HepG2 (cell line): ENCODE measurements around the gene PIMREG. TPM values are rescaled to one million over a fixed set of nuclear protein-coding genes. Genes with fewer than 3 reads are reported as not detected.

Experiments used
- ATAC-seq: fragments of 200-7000 bp; cut with Tn5 transposase; 3 replicates; pipeline ENCODE4 v1.9.1; 2020; ENCODE audit warnings: mild to moderate bottlenecking, moderate library complexity
- BruUV-seq: library from RNA; stranded (reverse); fragments of 400-500 nt; replicated peaks from 2 replicates; lab custom pipeline; 2021; lab: Mats Ljungman, UMichigan
- CTCF ChIA-PET: fragments of 300-600 bp; formaldehyde crosslinking; extraction: SDS; loops from one replicate; lab custom pipeline; 2021; ENCODE audit warnings: low total read pairs, inconsistent platforms, low intra/inter-chr PET ratio; lab: Yijun Ruan, JAX
- POLR2A ChIA-PET: fragments of 350-600 bp; sonication (Branson Sonifier 250); formaldehyde crosslinking; loops from one replicate; lab custom pipeline; 2020; ENCODE audit warnings: antibody characterized with exemption, inconsistent platforms; lab: Yijun Ruan, JAX
- DNase-seq: peaks from one replicate; pipeline ENCODE4 v3.0.0-alpha.2; 2015; ENCODE audit warnings: low spot score
- FAIRE-seq: peaks from 3 replicates; lab custom pipeline; 2011; peaks lifted over from hg19 to GRCh38; lab: Jason Lieb, UNC
- H2AFZ ChIP-seq: one replicate; pipeline ENCODE4 v1.6.1; 2011; ENCODE audit warnings: low read length, inconsistent platforms
- H3K27ac ChIP-seq: fragments of 300-600 bp; 3 replicates; pipeline ENCODE4 v1.8.0; 2011; ENCODE audit warnings: mixed run types, mild to moderate bottlenecking, mixed read lengths, low read length, inconsistent platforms; ENCODE audit not compliant: insufficient read depth; ENCODE audit errors: extremely low read length
- H3K27me3 ChIP-seq, 2 experiments: fragments of 200-600 bp in 1 of 2; 2 replicates in 1 of 2; 3 replicates in 1 of 2; pipeline versions ENCODE4 v1.6.0 to v1.8.0; 2011; ENCODE audit warnings: low read length in 2 of 2, mild to moderate bottlenecking in 2 of 2, moderate library complexity in 2 of 2, inconsistent platforms in 1 of 2; ENCODE audit not compliant: insufficient read depth in 2 of 2, control insufficient read depth in 1 of 2
- H3K36me3 ChIP-seq, 2 experiments: fragments of 200-600 bp in 1 of 2; replicated peaks in 1 of 2; 2 replicates in 1 of 2; 3 replicates in 1 of 2; pipeline versions ENCODE4 v1.5.1 to v1.8.0; 2011; ENCODE audit warnings: low read length in 2 of 2, inconsistent platforms in 1 of 2; ENCODE audit not compliant: insufficient read depth in 2 of 2, control insufficient read depth in 1 of 2
- H3K4me1 ChIP-seq: 2 replicates; pipeline ENCODE4 v1.5.1; 2012; ENCODE audit warnings: low read length, inconsistent platforms; ENCODE audit not compliant: insufficient read depth
- H3K4me2 ChIP-seq: 2 replicates; pipeline ENCODE4 v1.6.0; 2011; ENCODE audit warnings: low read depth, low read length, inconsistent platforms
- H3K4me3 ChIP-seq, 3 experiments: fragments of 200-600 bp in 1 of 3; sonication (generic), shearing (Covaris generic) in 1 of 3; replicated peaks in 1 of 3; 2 replicates each; pipeline ENCODE4 v1.5.1; 2011 to 2016; ENCODE audit warnings: low read length in 3 of 3, inconsistent platforms in 2 of 3, low read depth in 2 of 3, mild to moderate bottlenecking in 2 of 3, control low read depth in 1 of 3, mixed read lengths in 1 of 3; ENCODE audit not compliant: insufficient read depth in 1 of 3
- H3K79me2 ChIP-seq: one replicate; pipeline ENCODE4 v1.6.1; 2011; ENCODE audit warnings: low read length, inconsistent platforms; ENCODE audit not compliant: insufficient read depth
- H3K9ac ChIP-seq: 2 replicates; pipeline ENCODE4 v1.6.0; 2011; ENCODE audit warnings: mild to moderate bottlenecking, low read depth, low read length, inconsistent platforms; ENCODE audit not compliant: insufficient read depth
- H3K9me3 ChIP-seq: 2 replicates; pipeline ENCODE4 v1.5.1; 2012; ENCODE audit warnings: mild to moderate bottlenecking, low read length
- H4K20me1 ChIP-seq: 2 replicates; pipeline ENCODE4 v1.6.0; 2011; ENCODE audit warnings: inconsistent platforms, mild to moderate bottlenecking, low read length, moderate library complexity; ENCODE audit not compliant: insufficient read depth
- AGO2 ChIP-seq: fragments of 200-400 bp; formaldehyde crosslinking; optimal IDR thresholded peaks from 2 replicates; pipeline ENCODE3; 2017; ENCODE audit warnings: mild to moderate bottlenecking, low read depth, low read length, moderate library complexity
- ELF3 ChIP-seq: IDR thresholded peaks from 2 replicates; pipeline ENCODE4 v1.6.1; 2016; ENCODE audit warnings: missing genetic modification reagents, missing compliant biosample characterization
- KLF15 ChIP-seq: sonication (generic); formaldehyde crosslinking; IDR thresholded peaks from 2 replicates; pipeline ENCODE4 v1.8.1; 2023; ENCODE audit warnings: borderline replicate concordance, mild to moderate bottlenecking, inconsistent platforms, missing genetic modification reagents, mixed read lengths
- SUZ12 ChIP-seq: fragments of 150-350 bp; IDR thresholded peaks from 2 replicates; pipeline ENCODE4 v1.6.1; 2014; ENCODE audit warnings: low read depth, low read length
- WGBS: methylation state at CpG from one replicate; pipeline ENCODE4 v1.1.6; 2017; ENCODE audit warnings: low lambda C conversion rate; 5-methylcytosine and 5-hydroxymethylcytosine counted together
- in situ Hi-C: cut with HindIII; loops from 2 replicates; pipeline ENCODE4 v1.10.0; 2017; ENCODE audit warnings: low pct_unique_long_range_greater_than_20kb; ENCODE audit not compliant: extremely low pct_ligation_motif_present
- intact Hi-C: fragments of 100-400 bp; cut with micrococcal nuclease; formaldehyde crosslinking; loops from one replicate; pipeline ENCODE4 v1.10.0; 2022; ENCODE audit not compliant: unreplicated experiment
- polyA plus RNA-seq, 8 experiments: library from polyadenylated mRNA; depleted of rRNA in 3 of 8; stranded (reverse) in 7 of 8; unstranded in 1 of 8; fragments of >200 nt; fragmentation: Illumina TruSeq in 4 of 8; extraction: Trizol in 4 of 8; gene quantifications; 2 replicates each; pipeline versions ENCODE4 v1.2.1 to v1.2.3, GENCODE V29; 2011 to 2016; ENCODE audit warnings: low read depth in 4 of 8, missing spikeins in 1 of 8, mixed read lengths in 1 of 8; ENCODE audit not compliant: insufficient read depth in 1 of 8
- total RNA-seq, 5 experiments: library from RNA; depleted of rRNA; stranded (reverse); fragments of >200 nt; fragmentation: Illumina TruSeq; extraction: Trizol; gene quantifications; 2 replicates each; pipeline ENCODE4 v1.2.3, GENCODE V29; 2016; ENCODE audit warnings: low read depth in 1 of 5
- TF ChIP-seq, protein P1 (sequence below): IDR thresholded peaks from 2 replicates; pipeline ENCODE4 v1.6.1; 2018; ENCODE audit warnings: missing genetic modification reagents
- TF ChIP-seq, protein P2 (sequence below): sonication (generic); formaldehyde crosslinking; IDR thresholded peaks from 2 replicates; pipeline ENCODE4 v1.4.0; 2020; ENCODE audit warnings: missing genetic modification reagents
- TF ChIP-seq, protein P3 (sequence below), 2 experiments: sonication (generic) in 1 of 2; formaldehyde crosslinking in 1 of 2; IDR thresholded peaks; 2 replicates each; pipeline versions ENCODE4 v1.4.0 to v1.6.1; 2016 to 2020; ENCODE audit warnings: borderline replicate concordance in 1 of 2, low read depth in 1 of 2, mild to moderate bottlenecking in 1 of 2, missing genetic modification reagents in 1 of 2
- TF ChIP-seq, protein P4 (sequence below): sonication (generic); formaldehyde crosslinking; IDR thresholded peaks from 2 replicates; pipeline ENCODE4 v1.8.0; 2022; ENCODE audit warnings: missing genetic modification reagents, low read depth, mild to moderate bottlenecking, borderline replicate concordance
- TF ChIP-seq, protein P5 (sequence below): sonication (generic); formaldehyde crosslinking; IDR thresholded peaks from 2 replicates; pipeline ENCODE4 v1.5.1; 2020; ENCODE audit warnings: missing genetic modification reagents, mild to moderate bottlenecking, borderline replicate concordance

PIMREG gene
- total and polyA plus RNA-seq, 2 of the 13 experiments (the other 11 are each of a cell fraction or from before 2014, with no cell fraction given): 15.6 to 30.3 TPM

DNA sequence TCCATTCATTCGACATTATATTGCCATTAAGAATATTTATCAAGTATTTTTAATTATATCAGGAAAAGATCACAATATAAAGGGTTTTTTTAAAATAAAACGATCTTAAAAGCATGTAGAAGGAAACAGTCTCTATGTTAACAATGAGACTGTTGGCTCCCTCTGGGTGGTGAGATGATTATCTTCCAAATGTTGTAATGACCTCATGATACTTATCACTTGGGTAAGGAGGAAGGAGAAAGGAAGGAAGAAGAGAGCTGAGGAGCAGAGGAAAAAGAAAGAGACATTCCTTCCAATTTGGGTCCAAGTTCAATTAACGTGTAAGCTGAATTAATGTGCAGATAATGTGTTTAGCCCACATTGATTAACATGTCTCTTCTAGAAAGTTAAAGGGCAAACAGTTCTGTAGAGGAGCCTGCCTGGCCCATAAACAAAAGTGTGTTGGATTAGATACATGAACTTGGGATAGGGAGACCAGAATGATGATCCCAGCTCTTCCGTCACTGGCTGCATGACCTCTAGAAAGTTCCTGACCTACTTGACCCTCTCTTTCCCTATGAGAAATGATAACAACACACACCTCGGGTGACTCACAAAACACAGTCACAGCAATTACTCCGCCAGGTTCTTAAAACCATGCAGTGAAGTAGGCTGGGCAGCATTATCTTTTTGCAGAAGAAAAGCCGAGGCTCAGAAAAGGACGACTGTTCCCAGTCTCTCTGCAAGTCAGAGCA lies 32.0 kb downstream of the PIMREG start (continued):
- TF ChIP-seq, protein P1, sequence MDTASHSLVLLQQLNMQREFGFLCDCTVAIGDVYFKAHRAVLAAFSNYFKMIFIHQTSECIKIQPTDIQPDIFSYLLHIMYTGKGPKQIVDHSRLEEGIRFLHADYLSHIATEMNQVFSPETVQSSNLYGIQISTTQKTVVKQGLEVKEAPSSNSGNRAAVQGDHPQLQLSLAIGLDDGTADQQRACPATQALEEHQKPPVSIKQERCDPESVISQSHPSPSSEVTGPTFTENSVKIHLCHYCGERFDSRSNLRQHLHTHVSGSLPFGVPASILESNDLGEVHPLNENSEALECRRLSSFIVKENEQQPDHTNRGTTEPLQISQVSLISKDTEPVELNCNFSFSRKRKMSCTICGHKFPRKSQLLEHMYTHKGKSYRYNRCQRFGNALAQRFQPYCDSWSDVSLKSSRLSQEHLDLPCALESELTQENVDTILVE (CRISPR knock-in tag): no peak
- TF ChIP-seq, protein P2, sequence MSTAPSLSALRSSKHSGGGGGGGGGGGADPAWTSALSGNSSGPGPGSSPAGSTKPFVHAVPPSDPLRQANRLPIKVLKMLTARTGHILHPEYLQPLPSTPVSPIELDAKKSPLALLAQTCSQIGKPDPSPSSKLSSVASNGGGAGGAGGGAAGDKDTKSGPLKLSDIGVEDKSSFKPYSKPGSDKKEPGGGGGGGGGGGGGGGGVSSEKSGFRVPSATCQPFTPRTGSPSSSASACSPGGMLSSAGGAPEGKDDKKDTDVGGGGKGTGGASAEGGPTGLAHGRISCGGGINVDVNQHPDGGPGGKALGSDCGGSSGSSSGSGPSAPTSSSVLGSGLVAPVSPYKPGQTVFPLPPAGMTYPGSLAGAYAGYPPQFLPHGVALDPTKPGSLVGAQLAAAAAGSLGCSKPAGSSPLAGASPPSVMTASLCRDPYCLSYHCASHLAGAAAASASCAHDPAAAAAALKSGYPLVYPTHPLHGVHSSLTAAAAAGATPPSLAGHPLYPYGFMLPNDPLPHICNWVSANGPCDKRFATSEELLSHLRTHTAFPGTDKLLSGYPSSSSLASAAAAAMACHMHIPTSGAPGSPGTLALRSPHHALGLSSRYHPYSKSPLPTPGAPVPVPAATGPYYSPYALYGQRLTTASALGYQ (CRISPR knock-in tag): no peak

DNA sequence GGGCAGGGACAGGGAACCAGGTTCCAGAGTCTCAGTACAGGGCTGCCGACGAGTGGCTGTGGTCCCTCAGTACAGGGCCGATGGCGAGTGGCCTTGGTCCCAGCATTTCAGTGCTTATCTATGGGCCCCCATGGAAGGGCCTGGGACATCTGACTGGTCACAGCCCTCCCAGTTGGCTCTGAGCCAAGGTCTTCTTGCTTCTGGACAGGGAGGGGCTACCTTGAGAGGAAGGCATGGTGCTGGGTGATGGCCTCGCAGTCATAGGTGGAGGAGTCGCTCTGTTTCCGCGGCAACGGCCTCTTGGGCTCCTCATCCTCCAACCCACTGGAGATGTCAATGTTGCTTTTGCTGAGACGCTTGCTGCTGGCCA lies 32.5 kb downstream of the PIMREG start:
- no peak overlapping the region for H2AFZ ChIP-seq
- H3K4me1 ChIP-seq: no peaks in the 10 kb centered on the region
- no peaks in the 10 kb centered on the region for H3K9me3 ChIP-seq
- ATAC-seq (no peak), DNase-seq (no peak), FAIRE-seq (no peak)
- H3K27ac ChIP-seq: no peak overlapping the region
- H3K4me2 ChIP-seq: no peak overlapping the region
- in situ Hi-C loops (no loop called here), intact Hi-C loops (loop anchor here (10.0 kb wide), 1 partner anchor 78 kb away; the partner anchor contains the start of gene PITPNM3)
- H3K4me3 ChIP-seq: no peak overlapping the region
- H3K79me2 ChIP-seq: no peaks in the 10 kb centered on the region
- CTCF ChIA-PET: no interaction called here
- POLR2A ChIA-PET: no interaction called here
- H3K36me3 ChIP-seq: no peaks in the 10 kb centered on the region
- WGBS: 40% methylated on average over 1 of the region's 10 CpGs
- no TSS peak for BruUV-seq
- no peaks in the 10 kb centered on the region for H3K27me3 ChIP-seq
- H4K20me1 ChIP-seq: no peaks in the 10 kb centered on the region
- no peak overlapping the region for H3K9ac ChIP-seq
- no peak for TF ChIP-seq ELF3
- TF ChIP-seq, protein P3, sequence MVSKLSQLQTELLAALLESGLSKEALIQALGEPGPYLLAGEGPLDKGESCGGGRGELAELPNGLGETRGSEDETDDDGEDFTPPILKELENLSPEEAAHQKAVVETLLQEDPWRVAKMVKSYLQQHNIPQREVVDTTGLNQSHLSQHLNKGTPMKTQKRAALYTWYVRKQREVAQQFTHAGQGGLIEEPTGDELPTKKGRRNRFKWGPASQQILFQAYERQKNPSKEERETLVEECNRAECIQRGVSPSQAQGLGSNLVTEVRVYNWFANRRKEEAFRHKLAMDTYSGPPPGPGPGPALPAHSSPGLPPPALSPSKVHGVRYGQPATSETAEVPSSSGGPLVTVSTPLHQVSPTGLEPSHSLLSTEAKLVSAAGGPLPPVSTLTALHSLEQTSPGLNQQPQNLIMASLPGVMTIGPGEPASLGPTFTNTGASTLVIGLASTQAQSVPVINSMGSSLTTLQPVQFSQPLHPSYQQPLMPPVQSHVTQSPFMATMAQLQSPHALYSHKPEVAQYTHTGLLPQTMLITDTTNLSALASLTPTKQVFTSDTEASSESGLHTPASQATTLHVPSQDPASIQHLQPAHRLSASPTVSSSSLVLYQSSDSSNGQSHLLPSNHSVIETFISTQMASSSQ (IDR thresholded peaks at IDR 0.05; ENCODE audit: low read depth): no peak
- TF ChIP-seq, protein P3 (CRISPR knock-in tag; IDR thresholded peaks at IDR 0.05; ENCODE audit: borderline replicate concordance): no peak
- no peak for TF ChIP-seq SUZ12
- TF ChIP-seq, protein P4, sequence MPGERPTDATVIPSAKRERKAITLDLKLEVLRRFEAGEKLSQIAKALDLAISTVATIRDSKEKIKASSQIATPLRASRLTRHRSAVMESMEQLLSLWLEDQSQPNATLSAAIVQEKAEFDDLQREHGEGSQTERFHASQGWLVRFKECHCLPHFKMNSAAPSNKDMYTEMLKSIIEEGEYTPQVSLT: no peak
- TF ChIP-seq, protein P5, sequence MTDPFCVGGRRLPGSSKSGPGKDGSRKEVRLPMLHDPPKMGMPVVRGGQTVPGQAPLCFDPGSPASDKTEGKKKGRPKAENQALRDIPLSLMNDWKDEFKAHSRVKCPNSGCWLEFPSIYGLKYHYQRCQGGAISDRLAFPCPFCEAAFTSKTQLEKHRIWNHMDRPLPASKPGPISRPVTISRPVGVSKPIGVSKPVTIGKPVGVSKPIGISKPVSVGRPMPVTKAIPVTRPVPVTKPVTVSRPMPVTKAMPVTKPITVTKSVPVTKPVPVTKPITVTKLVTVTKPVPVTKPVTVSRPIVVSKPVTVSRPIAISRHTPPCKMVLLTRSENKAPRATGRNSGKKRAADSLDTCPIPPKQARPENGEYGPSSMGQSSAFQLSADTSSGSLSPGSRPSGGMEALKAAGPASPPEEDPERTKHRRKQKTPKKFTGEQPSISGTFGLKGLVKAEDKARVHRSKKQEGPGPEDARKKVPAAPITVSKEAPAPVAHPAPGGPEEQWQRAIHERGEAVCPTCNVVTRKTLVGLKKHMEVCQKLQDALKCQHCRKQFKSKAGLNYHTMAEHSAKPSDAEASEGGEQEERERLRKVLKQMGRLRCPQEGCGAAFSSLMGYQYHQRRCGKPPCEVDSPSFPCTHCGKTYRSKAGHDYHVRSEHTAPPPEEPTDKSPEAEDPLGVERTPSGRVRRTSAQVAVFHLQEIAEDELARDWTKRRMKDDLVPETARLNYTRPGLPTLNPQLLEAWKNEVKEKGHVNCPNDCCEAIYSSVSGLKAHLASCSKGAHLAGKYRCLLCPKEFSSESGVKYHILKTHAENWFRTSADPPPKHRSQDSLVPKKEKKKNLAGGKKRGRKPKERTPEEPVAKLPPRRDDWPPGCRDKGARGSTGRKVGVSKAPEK: no peak
- TF ChIP-seq KLF15: no peak
- TF ChIP-seq AGO2: no peak
